HepG2 (cell line): ENCODE results near the gene ZNF48. TPM values are rescaled to one million over a fixed set of nuclear protein-coding genes. Genes with fewer than 3 reads are reported as not detected.

Experiments
- AKAP8 ChIP-seq: sonication (generic); formaldehyde crosslinking; IDR thresholded peaks from 2 replicates; pipeline ENCODE4 v1.5.1; 2020; ENCODE audit warnings: mild to moderate bottlenecking, missing genetic modification reagents
- ARID5B ChIP-seq: IDR thresholded peaks from 2 replicates; pipeline ENCODE4 v1.4.0; 2020; ENCODE audit warnings: mild to moderate bottlenecking, missing genetic modification reagents
- ATAD3A ChIP-seq: sonication (generic); formaldehyde crosslinking; IDR thresholded peaks from 2 replicates; pipeline ENCODE4 v1.4.0; 2020; ENCODE audit warnings: missing genetic modification reagents
- BORCS8-MEF2B ChIP-seq: sonication (generic); formaldehyde crosslinking; IDR thresholded peaks from 2 replicates; pipeline ENCODE4 v1.8.0; 2022; ENCODE audit warnings: mild to moderate bottlenecking, missing genetic modification reagents
- ERF ChIP-seq: IDR thresholded peaks from 2 replicates; pipeline ENCODE4 v1.6.1; 2018; ENCODE audit warnings: missing biosample characterization, missing genetic modification reagents
- ESRRA ChIP-seq: sonication (generic); formaldehyde crosslinking; IDR thresholded peaks from 2 replicates; pipeline ENCODE4 v1.5.1; 2020; ENCODE audit warnings: mild to moderate bottlenecking, low read depth, missing genetic modification reagents
- GATA4 ChIP-seq: sonication (generic); IDR thresholded peaks from 2 replicates; pipeline ENCODE4 v1.6.1; 2016; ENCODE audit warnings: antibody characterized with exemption, low read depth, borderline replicate concordance
- KDM4B ChIP-seq: sonication (generic); formaldehyde crosslinking; IDR thresholded peaks from 2 replicates; pipeline ENCODE4 v1.4.0; 2020; ENCODE audit warnings: missing genetic modification reagents
- KDM6A ChIP-seq: IDR thresholded peaks from 2 replicates; pipeline ENCODE4 v1.6.1; 2016; ENCODE audit warnings: low read depth
- MIER2 ChIP-seq: IDR thresholded peaks from 2 replicates; pipeline ENCODE4 v1.6.1; 2016; ENCODE audit warnings: missing biosample characterization, missing genetic modification reagents
- NCOR1 ChIP-seq: fragments of 200-600 bp; sonication (generic); IDR thresholded peaks from 2 replicates; pipeline ENCODE4 v1.7.0; 2017; ENCODE audit warnings: antibody characterized with exemption, low read length, borderline replicate concordance
- RBAK ChIP-seq: sonication (generic); formaldehyde crosslinking; IDR thresholded peaks from 2 replicates; pipeline ENCODE4 v1.5.1; 2020; ENCODE audit warnings: mild to moderate bottlenecking, missing genetic modification reagents
- RXRA ChIP-seq: sonication (generic); formaldehyde crosslinking; IDR thresholded peaks from 2 replicates; pipeline ENCODE4 v1.5.1; 2020; ENCODE audit warnings: missing genetic modification reagents
- SAFB2 ChIP-seq: sonication (generic); formaldehyde crosslinking; IDR thresholded peaks from 2 replicates; pipeline ENCODE4 v1.5.1; 2020; ENCODE audit warnings: missing genetic modification reagents, low read depth, mild to moderate bottlenecking, borderline replicate concordance
- SAP130 ChIP-seq: IDR thresholded peaks from 2 replicates; pipeline ENCODE4 v1.6.1; 2016; ENCODE audit warnings: low read depth
- SIN3B ChIP-seq: fragments of 150-350 bp; IDR thresholded peaks from 2 replicates; pipeline ENCODE4 v1.6.1; 2014; ENCODE audit warnings: low read length
- TAF1 ChIP-seq: sonication (generic); formaldehyde crosslinking; IDR thresholded peaks from 2 replicates; pipeline ENCODE4 v1.4.0; 2020; ENCODE audit warnings: missing genetic modification reagents
- TBX3 ChIP-seq: fragments of 450-650 bp; IDR thresholded peaks from 2 replicates; pipeline ENCODE4 v1.6.1; 2017; ENCODE audit warnings: antibody characterized with exemption, mild to moderate bottlenecking, inconsistent platforms, borderline replicate concordance
- TOE1 ChIP-seq: sonication (generic); formaldehyde crosslinking; IDR thresholded peaks from 2 replicates; pipeline ENCODE4 v1.4.0; 2020; ENCODE audit warnings: mild to moderate bottlenecking, missing genetic modification reagents
- ZNF292 ChIP-seq: sonication (generic); formaldehyde crosslinking; IDR thresholded peaks from 2 replicates; pipeline ENCODE4 v1.8.1; 2022; ENCODE audit warnings: mild to moderate bottlenecking, low read depth, missing genetic modification reagents, borderline replicate concordance
- ZNF570 ChIP-seq: sonication (generic); formaldehyde crosslinking; IDR thresholded peaks from 2 replicates; pipeline ENCODE4 v1.4.0; 2020; ENCODE audit warnings: mild to moderate bottlenecking, missing genetic modification reagents, borderline replicate concordance
- ZUFSP ChIP-seq: sonication (generic); formaldehyde crosslinking; IDR thresholded peaks from 2 replicates; pipeline ENCODE4 v1.9.0; 2021; ENCODE audit warnings: missing genetic modification reagents, mild to moderate bottlenecking, borderline replicate concordance
- polyA plus RNA-seq, 8 experiments: library from polyadenylated mRNA; depleted of rRNA in 3 of 8; stranded (reverse) in 7 of 8; unstranded in 1 of 8; fragments of >200 nt; fragmentation: Illumina TruSeq in 4 of 8; extraction: Trizol in 4 of 8; gene quantifications; 2 replicates each; pipeline versions ENCODE4 v1.2.1 to v1.2.3, GENCODE V29; 2011 to 2016; ENCODE audit warnings: low read depth in 4 of 8, missing spikeins in 1 of 8, mixed read lengths in 1 of 8; ENCODE audit not compliant: insufficient read depth in 1 of 8
- total RNA-seq, 5 experiments: library from RNA; depleted of rRNA; stranded (reverse); fragments of >200 nt; fragmentation: Illumina TruSeq; extraction: Trizol; gene quantifications; 2 replicates each; pipeline ENCODE4 v1.2.3, GENCODE V29; 2016; ENCODE audit warnings: low read depth in 1 of 5
- TF ChIP-seq, protein P1 (sequence below): IDR thresholded peaks from 2 replicates; pipeline ENCODE4 v1.6.1; 2016; ENCODE audit warnings: mild to moderate bottlenecking, missing biosample characterization, missing genetic modification reagents
- TF ChIP-seq, protein P2 (sequence below): sonication (generic); formaldehyde crosslinking; IDR thresholded peaks from 2 replicates; pipeline ENCODE4 v1.8.1; 2023; ENCODE audit warnings: missing genetic modification reagents, inconsistent platforms, borderline replicate concordance

Gene ZNF48
- total and polyA plus RNA-seq, 2 of the 13 experiments (the other 11 are each of a cell fraction or from before 2014, with no cell fraction given): 9.9 to 12.3 TPM

DNA sequence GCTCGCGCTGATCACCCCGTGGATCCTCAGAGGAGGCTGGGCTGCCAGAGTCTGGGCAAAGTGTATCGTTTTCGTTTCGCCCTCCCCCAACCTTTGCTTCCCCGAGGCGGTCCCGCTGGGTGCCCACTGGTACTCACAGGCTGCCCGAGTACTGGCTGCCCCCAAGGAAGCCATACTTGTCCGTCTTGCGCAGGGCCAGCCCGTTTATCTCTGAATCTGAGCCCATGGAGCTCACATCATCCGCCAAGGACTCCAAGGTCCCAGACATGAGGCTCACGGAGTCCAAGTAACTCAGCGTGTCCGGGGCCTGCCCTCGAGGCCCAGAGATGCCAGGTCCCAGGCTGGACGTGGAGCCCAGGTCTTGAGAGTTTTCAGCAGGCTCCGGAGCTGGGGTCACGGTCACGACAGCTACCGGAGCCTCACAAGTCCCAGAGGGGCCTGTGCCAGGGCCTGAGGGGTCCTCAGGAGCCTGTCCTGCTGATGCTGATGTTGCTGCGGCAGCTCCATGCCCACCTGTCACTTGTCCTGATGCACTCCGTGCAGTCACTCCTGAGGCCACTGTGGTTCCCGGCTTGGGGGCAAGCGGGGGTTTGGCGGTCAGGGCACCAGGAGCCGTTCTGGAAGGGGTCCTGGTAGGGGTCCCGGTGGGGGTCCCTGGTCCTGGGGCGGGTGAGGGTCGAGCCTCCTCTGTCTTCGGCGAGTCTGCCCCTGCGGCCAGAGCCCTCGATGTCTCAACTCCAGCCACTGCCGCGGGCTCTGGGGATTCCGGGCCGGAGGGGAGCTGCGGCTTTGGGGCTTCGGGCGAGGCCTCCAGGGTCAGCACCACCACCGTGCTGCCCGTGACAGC is 25.9 kb upstream of the ZNF48 start (continued):
- TF ChIP-seq TBX3 (no peak), SIN3B (no peak), ATAD3A (CRISPR knock-in tag) (no peak), MIER2 (no peak), SAP130 (0 out of 2 replicates have a peak, but pooled peaks have one; percentile 20), KDM6A (CRISPR knock-in tag) (no peak), ZUFSP (CRISPR knock-in tag) (no peak), GATA4 (no peak), NCOR1 (no peak), ERF (no peak), RXRA (peak; percentile 5; the same call in 1 of the 2 replicates), ZNF292 (no peak), SAFB2 (CRISPR knock-in tag) (no peak), BORCS8-MEF2B (CRISPR knock-in tag) (no peak), ARID5B (CRISPR knock-in tag) (no peak), TAF1 (CRISPR knock-in tag) (peak; percentile 32; the same call in 1 of the 2 replicates), ESRRA (CRISPR knock-in tag) (no peak), AKAP8 (no peak; the same call in 1 of the 2 replicates), RBAK (CRISPR knock-in tag) (no peak), KDM4B (CRISPR knock-in tag) (no peak), TOE1 (CRISPR knock-in tag) (0 out of 2 replicates have a peak, but pooled peaks have one; percentile 41), ZNF570 (CRISPR knock-in tag) (no peak)
- TF ChIP-seq, protein P1, sequence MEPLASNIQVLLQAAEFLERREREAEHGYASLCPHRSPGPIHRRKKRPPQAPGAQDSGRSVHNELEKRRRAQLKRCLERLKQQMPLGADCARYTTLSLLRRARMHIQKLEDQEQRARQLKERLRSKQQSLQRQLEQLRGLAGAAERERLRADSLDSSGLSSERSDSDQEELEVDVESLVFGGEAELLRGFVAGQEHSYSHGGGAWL (CRISPR knock-in tag): peak; percentile 44; the same call in 1 of the 2 replicates
- TF ChIP-seq, protein P2, sequence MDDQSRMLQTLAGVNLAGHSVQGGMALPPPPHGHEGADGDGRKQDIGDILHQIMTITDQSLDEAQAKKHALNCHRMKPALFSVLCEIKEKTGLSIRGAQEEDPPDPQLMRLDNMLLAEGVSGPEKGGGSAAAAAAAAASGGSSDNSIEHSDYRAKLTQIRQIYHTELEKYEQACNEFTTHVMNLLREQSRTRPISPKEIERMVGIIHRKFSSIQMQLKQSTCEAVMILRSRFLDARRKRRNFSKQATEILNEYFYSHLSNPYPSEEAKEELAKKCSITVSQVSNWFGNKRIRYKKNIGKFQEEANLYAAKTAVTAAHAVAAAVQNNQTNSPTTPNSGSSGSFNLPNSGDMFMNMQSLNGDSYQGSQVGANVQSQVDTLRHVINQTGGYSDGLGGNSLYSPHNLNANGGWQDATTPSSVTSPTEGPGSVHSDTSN: no peak
